GM18517 (cell line): ENCODE measurements around the gene TSNAX.

Experiments used
- ATAC-seq: cut with Tn5 transposase; IDR thresholded peaks from one replicate; pipeline ENCODE4 v1.9.1; 2021; ENCODE audit warnings: mild to moderate bottlenecking, moderate library complexity; ENCODE audit not compliant: unreplicated experiment

Gene TSNAX

DNA sequence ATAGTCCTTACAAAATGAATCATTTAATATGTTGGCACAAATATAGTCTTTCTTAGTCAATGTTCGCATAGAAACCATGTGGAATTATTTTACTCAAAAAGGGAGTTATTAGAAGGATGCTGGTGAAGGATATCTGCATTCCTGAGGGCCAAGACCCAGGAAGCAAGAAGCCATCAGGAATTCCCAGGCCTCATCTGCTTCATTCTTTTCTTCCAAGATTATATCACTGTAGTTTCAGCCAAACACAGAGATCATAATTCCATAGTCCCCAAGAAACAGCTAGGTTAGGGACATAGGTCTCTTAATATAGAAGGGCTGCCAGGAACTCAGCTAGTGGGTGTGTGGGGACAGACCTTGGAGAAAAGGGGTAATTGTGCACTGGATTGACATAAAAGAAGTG is 69.5 kb downstream of the TSNAX start:
- ATAC-seq = no peak

DNA sequence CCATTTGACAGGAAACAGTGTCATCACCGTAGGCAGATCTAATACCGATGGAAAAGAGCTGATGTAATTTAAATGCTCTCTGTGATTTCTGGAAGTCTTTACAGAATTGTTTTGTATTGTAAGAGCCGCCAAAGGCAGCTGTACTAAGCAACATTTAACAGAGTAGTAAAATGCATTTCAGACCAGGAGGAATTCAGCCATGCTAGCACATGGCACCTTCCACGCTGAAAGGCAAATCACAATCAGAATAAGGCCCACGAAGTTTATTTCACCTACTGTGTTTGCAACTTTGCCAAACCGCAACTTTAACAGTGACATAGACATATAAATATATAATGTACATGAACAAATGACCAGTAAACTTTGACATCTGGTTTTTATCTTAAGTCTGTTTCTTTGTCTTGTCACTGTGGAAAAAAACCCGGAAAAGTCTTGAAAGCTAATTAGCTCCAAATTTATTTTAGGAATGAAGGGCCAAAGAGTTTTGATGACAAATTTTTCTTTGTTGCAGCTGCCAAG is 72.0 kb downstream of the TSNAX start:
- no peak for ATAC-seq

GRCh38 chr1:231601824-231602672 is 73.6 kb downstream of the TSNAX start:
- ATAC-seq = no peak

- ATAC-seq = no peak
These were observed 74.2 kb downstream of the TSNAX start for GRCh38 chr1:231602673-231602984.

- no peak for ATAC-seq
These were observed 75.3 kb downstream of the TSNAX start for GRCh38 chr1:231603598-231604275.

DNA sequence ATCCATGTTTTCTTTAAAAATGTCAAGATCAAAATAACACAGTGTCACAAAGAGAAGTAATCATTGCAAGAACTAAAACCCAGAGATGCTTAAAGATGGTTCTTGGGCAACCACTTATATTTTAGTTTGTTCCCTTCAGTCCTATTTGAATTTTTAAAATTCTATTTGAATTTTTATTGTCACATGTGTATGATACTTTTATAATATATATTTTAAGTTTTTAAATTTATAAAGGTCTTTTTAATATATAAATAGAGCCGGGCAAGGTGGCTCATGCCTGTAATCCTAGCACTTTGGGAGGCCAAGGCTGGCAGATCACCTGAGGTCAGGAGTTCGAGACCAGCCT is 75.8 kb downstream of the TSNAX start:
- ATAC-seq = no peak

- ATAC-seq = no peak
These were observed 77.0 kb downstream of the TSNAX start for GRCh38 chr1:231605149-231606100.

DNA sequence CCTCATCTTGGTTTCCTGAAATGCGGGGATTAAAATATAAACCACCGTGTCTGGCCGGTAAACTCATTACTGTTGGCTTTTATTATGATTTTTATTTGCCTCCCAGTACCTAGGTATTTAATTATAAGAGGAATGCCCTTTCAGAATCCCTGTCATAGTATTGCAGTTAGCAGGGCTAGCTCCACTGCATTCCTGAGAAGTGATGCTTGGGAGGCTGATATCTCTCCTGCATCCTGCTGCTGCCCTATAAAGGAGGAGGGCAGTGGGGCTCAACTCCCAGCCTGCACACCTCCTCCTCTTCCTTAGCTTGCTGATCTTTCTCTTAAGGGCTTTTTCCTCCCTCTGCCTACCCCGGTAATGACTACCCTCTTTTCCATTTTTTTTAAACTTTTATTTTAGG is 78.2 kb downstream of the TSNAX start:
- no peak for ATAC-seq

DNA sequence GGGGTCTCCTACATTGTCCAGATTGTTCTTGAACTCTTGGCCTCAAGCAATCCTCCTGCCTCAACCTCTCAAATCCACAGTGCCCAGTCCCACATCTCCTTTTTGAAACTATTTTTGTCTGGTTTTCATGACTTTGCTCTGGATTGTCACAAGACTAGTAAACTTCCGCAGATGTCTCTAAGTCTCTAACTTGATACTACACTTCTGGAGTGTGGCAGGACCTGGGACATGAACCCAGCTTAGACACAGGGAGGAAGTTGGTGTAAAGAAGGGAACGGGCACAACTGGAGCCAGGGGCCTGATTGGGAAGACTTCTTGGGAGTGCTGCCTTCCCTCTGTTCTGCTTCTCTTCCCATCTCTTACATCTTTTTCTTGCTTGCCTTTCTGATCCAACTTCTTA is 81.9 kb downstream of the TSNAX start:
- ATAC-seq = no peak

DNA sequence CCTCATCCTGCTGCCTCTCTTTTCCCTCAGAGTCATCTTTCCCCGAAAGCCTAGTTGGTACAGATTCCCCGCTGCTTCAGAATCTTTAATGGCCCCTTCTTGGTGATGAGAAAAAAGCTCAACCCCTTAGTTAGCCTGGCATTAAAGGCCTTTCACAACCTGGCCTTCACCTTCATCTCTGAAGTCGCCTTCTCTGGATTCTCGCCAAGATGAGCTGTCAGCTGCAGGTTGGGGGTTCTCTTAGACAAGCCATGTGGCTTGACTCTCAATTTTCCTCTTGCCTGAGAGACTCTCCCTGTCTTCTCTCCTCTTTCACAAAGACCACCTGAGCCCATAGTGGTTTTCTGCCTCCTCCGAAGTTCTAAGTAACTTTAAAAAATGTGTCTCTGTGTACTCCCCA is 82.6 kb downstream of the TSNAX start:
- no peak for ATAC-seq

GRCh38 chr1:231611851-231612250 is 83.4 kb downstream of the TSNAX start:
- no peak for ATAC-seq

DNA sequence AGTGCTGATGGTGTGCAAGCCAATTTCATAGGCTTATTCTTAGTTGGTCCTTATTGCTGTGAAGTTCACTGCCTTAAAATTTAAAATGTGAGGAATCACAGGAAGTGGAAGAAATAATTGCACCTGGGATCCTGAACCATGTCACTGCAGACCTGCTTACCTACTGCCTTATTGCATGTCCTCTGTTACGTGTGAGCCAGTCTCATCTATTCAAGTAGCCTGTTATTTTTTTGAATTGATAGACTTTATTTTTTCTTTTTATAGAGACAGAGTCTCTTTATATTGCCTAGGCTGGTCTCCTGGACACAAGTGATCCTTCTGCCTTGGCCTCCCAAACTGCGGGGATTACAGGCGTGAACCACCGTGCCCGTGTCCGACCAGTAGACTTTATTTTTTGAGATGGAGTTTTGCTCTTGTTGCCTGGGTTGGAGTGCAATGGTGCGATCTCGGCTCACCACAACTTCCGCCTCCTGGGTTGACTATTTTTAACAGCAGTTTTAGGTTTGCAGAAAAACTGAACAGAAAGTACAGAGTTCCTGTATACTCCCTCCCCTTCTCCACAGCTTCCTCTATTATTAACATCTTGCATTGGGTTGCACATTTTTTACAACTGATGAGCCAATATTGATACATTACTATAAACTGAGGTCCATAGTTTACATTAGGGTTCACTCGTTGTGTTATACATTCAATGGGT is 84.1 kb downstream of the TSNAX start:
- peak; percentile 98 for ATAC-seq

- ATAC-seq = no peak
These were observed 85.2 kb downstream of the TSNAX start for GRCh38 chr1:231613419-231614349.
